ENCODE measurements around the gene WDFY4. TPM values are rescaled to one million over a fixed set of nuclear protein-coding genes. Genes with fewer than 3 reads are reported as not detected.

The WDFY4 gene
- total RNA-seq, 1 experiment from 2014 or later: 0.22 TPM

- no peak for DNase-seq (ENCODE audit: low read depth, low spot score)
- Histone ChIP-seq H3K4me2 (ENCODE audit: low read length) (no peak overlapping the region), H3K9me3 (ENCODE audit: control insufficient read depth in 1 of 2, insufficient read depth in 1 of 2, low read depth in 1 of 2, low read length in 2 of 2) (no peaks in the 10 kb centered on the region), H3K27me3 (ENCODE audit: insufficient read depth, low read length) (peaks cover 75% of the 10 kb centered on the region), H3K27ac (ENCODE audit: low read depth, low read length) (no peak overlapping the region), H2AFZ (ENCODE audit: low read depth, low read length, poor library complexity, severe bottlenecking) (no peak overlapping the region), H4K20me1 (ENCODE audit: insufficient read depth) (no peaks in the 10 kb centered on the region), H3K9me2 (ENCODE audit: insufficient read depth) (no peaks in the 10 kb centered on the region), H3K79me2 (ENCODE audit: insufficient read depth, low read length) (no peaks in the 10 kb centered on the region), H3K4me1 (ENCODE audit: control insufficient read depth in 1 of 2, insufficient read depth in 2 of 2, low read length in 2 of 2) (no peaks in the 10 kb centered on the region), H3K4me3 (replicated peaks in 1 of 2; ENCODE audit: low read depth in 1 of 2, low read length in 2 of 2) (no peak overlapping the region), H3K36me3 (ENCODE audit: control insufficient read depth in 1 of 2, insufficient read depth in 2 of 2, low read length in 2 of 2) (no peaks in the 10 kb centered on the region), H3K9ac (ENCODE audit: low read length) (no peak overlapping the region)
- CTCF ChIA-PET: no interaction called here
- RAD21 ChIA-PET (ENCODE audit: low non-redundant PET in 1 of 2, low total read pairs in 2 of 2, uncharacterized antibody in 2 of 2, unreplicated experiment in 2 of 2): no interaction called here
- ATAC-seq: no peak
- no TSS peak for BruUV-seq (replicated peaks)
- POLR2A ChIA-PET: no interaction called here
- no peak for TF ChIP-seq SIN3A (IDR thresholded peaks at IDR 0.05; ENCODE audit: low read depth)
- no peak for TF ChIP-seq FOSL1 (IDR thresholded peaks at IDR 0.05; ENCODE audit: low read depth)
- TF ChIP-seq ZNF274 (IDR thresholded peaks at IDR 0.05; ENCODE audit: low read depth, low read length): no peak
- TF ChIP-seq, protein P1, sequence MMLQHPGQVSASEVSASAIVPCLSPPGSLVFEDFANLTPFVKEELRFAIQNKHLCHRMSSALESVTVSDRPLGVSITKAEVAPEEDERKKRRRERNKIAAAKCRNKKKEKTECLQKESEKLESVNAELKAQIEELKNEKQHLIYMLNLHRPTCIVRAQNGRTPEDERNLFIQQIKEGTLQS (IDR thresholded peaks at IDR 0.05): no peak
- TF ChIP-seq SP1 (IDR thresholded peaks at IDR 0.05; ENCODE audit: low read depth): no peak
- TF ChIP-seq POLR2A (IDR thresholded peaks at IDR 0.05; ENCODE audit: borderline replicate concordance, extremely low read depth, insufficient read depth, insufficient read length): no peak
- intact Hi-C loops (cut with micrococcal nuclease): no loop called here
These were observed 20.8 kb downstream of the WDFY4 start for GRCh38 chr10:48705401-48705938.

- POLR2A ChIA-PET: no interaction called here
- Histone ChIP-seq H3K4me1 (ENCODE audit: control insufficient read depth in 1 of 2, insufficient read depth in 2 of 2, low read length in 2 of 2) (no peaks in the 10 kb centered on the region), H3K27ac (ENCODE audit: low read depth, low read length) (no peak overlapping the region), H3K9ac (ENCODE audit: low read length) (no peak overlapping the region), H2AFZ (ENCODE audit: low read depth, low read length, poor library complexity, severe bottlenecking) (no peak overlapping the region), H3K4me3 (replicated peaks in 1 of 2; ENCODE audit: low read depth in 1 of 2, low read length in 2 of 2) (no peak overlapping the region), H3K9me2 (ENCODE audit: insufficient read depth) (no peaks in the 10 kb centered on the region), H4K20me1 (ENCODE audit: insufficient read depth) (no peaks in the 10 kb centered on the region), H3K79me2 (ENCODE audit: insufficient read depth, low read length) (no peaks in the 10 kb centered on the region), H3K27me3 (ENCODE audit: insufficient read depth, low read length) (peaks cover 72% of the 10 kb centered on the region), H3K36me3 (ENCODE audit: control insufficient read depth in 1 of 2, insufficient read depth in 2 of 2, low read length in 2 of 2) (no peaks in the 10 kb centered on the region), H3K4me2 (ENCODE audit: low read length) (no peak overlapping the region), H3K9me3 (ENCODE audit: control insufficient read depth in 1 of 2, insufficient read depth in 1 of 2, low read depth in 1 of 2, low read length in 2 of 2) (no peaks in the 10 kb centered on the region)
- BruUV-seq (replicated peaks): no TSS peak
- ATAC-seq (no peak), DNase-seq (ENCODE audit: low read depth, low spot score) (no peak)
- RAD21 ChIA-PET (ENCODE audit: low non-redundant PET in 1 of 2, low total read pairs in 2 of 2, uncharacterized antibody in 2 of 2, unreplicated experiment in 2 of 2): no interaction called here
- CTCF ChIA-PET: no interaction called here
- intact Hi-C loops (cut with micrococcal nuclease): no loop called here
- TF ChIP-seq SIN3A (IDR thresholded peaks at IDR 0.05; ENCODE audit: low read depth): no peak
- no peak for TF ChIP-seq CEBPB (IDR thresholded peaks at IDR 0.05; ENCODE audit: low read depth)
- TF ChIP-seq RAD21 (IDR thresholded peaks at IDR 0.05; ENCODE audit: low read depth): no peak
- TF ChIP-seq EZH2 (IDR thresholded peaks at IDR 0.05): no peak
- no peak for TF ChIP-seq POLR2AphosphoS5 (IDR thresholded peaks at IDR 0.05; ENCODE audit: low read depth, low read length)
- no peak for TF ChIP-seq TCF7L2 (IDR thresholded peaks at IDR 0.05; ENCODE audit: borderline replicate concordance, extremely low read depth, insufficient read depth, insufficient read length)
- no peak for TF ChIP-seq SRF (IDR thresholded peaks at IDR 0.05; ENCODE audit: low read depth)
- TF ChIP-seq EZH2phosphoT487 (IDR thresholded peaks at IDR 0.05; ENCODE audit: borderline replicate concordance): no peak
- TF ChIP-seq ZBTB33 (IDR thresholded peaks at IDR 0.05; ENCODE audit: extremely low read depth, insufficient replicate concordance, low read length): no peak
- TF ChIP-seq EGR1 (IDR thresholded peaks at IDR 0.05; ENCODE audit: low read depth): no peak
- no peak for TF ChIP-seq JUND (IDR thresholded peaks at IDR 0.05)
- TF ChIP-seq FOSL1 (IDR thresholded peaks at IDR 0.05; ENCODE audit: low read depth): no peak
- no peak for TF ChIP-seq ZFX (IDR thresholded peaks at IDR 0.05)
- TF ChIP-seq ZNF274 (IDR thresholded peaks at IDR 0.05; ENCODE audit: low read depth, low read length): no peak
- no peak for TF ChIP-seq YY1 (IDR thresholded peaks at IDR 0.05; ENCODE audit: extremely low read depth, insufficient replicate concordance, low read depth, low read length)
- TF ChIP-seq POLR2A (IDR thresholded peaks at IDR 0.05; ENCODE audit: borderline replicate concordance, extremely low read depth, insufficient read depth, insufficient read length): no peak
- TF ChIP-seq, protein P1 (IDR thresholded peaks at IDR 0.05): no peak
These were observed 22.8 kb downstream of the WDFY4 start for GRCh38 chr10:48707472-48707871.
